SK-N-SH (cell line): ENCODE results near the gene MICB. TPM values are rescaled to one million over a fixed set of nuclear protein-coding genes. Genes with fewer than 3 reads are reported as not detected.

ENCODE experiments used
- CTCF ChIA-PET: fragments of 300-600, 350-600 bp; formaldehyde crosslinking; extraction: SDS; loops from one replicate; lab custom pipeline; 2021; lab: Yijun Ruan, JAX
- POLR2A ChIA-PET: fragments of 350-600 bp; sonication (Branson Sonifier 250); formaldehyde crosslinking; extraction: SDS; loops from one replicate; lab custom pipeline; 2020; ENCODE audit warnings: antibody characterized with exemption, inconsistent platforms; lab: Yijun Ruan, JAX
- DNase-seq: peaks from one replicate; pipeline ENCODE4 v3.0.0; 2012
- H2AFZ ChIP-seq: fragments of 200-600 bp; sonication (generic); 2 replicates; pipeline ENCODE4 v1.8.1; 2016; ENCODE audit warnings: antibody characterized with exemption, mild to moderate bottlenecking, low read depth
- H3F3A ChIP-seq: fragments of 200-600 bp; sonication (generic); replicated peaks from 2 replicates; pipeline ENCODE3; 2016; ENCODE audit warnings: antibody characterized with exemption, mild to moderate bottlenecking; ENCODE audit not compliant: insufficient read depth
- H3K27ac ChIP-seq, 2 experiments: fragments of 200-500 bp in 1 of 2; fragments of 200-600 bp in 1 of 2; sonication (Bioruptor generic) in 1 of 2; sonication (generic), shearing (Covaris generic) in 1 of 2; 2 replicates each; pipeline versions ENCODE4 v1.5.1 to v1.6.1; 2014 to 2016; ENCODE audit warnings: low read depth in 2 of 2, inconsistent platforms in 1 of 2, low read length in 1 of 2, mild to moderate bottlenecking in 1 of 2, mixed read lengths in 1 of 2
- H3K27me3 ChIP-seq: fragments of 200-600 bp; sonication (generic), shearing (Covaris generic); 2 replicates; pipeline ENCODE4 v1.6.1; 2016; ENCODE audit warnings: mixed run types; ENCODE audit not compliant: insufficient read depth
- H3K36me3 ChIP-seq, 2 experiments: fragments of 200-500 bp in 1 of 2; fragments of 200-600 bp in 1 of 2; sonication (Bioruptor generic) in 1 of 2; sonication (generic) in 1 of 2; replicated peaks in 1 of 2; 2 replicates each; pipeline versions ENCODE3 to v1.5.1; 2014 to 2016; ENCODE audit warnings: low read length in 1 of 2, mild to moderate bottlenecking in 1 of 2; ENCODE audit not compliant: insufficient read depth in 2 of 2, control insufficient read depth in 1 of 2
- H3K4me1 ChIP-seq, 2 experiments: fragments of 200-500 bp in 1 of 2; fragments of 200-600 bp in 1 of 2; sonication (Bioruptor generic) in 1 of 2; sonication (generic), shearing (Covaris generic) in 1 of 2; 2 replicates each; pipeline versions ENCODE4 v1.5.1 to v1.6.1; 2014 to 2016; ENCODE audit warnings: low read depth in 1 of 2, low read length in 1 of 2, mixed run types in 1 of 2; ENCODE audit not compliant: insufficient read depth in 2 of 2, control insufficient read depth in 1 of 2
- H3K4me2 ChIP-seq: fragments of 200-600 bp; sonication (generic), shearing (Covaris generic); 2 replicates; pipeline ENCODE4 v1.6.1; 2017; ENCODE audit warnings: mixed run types
- H3K4me3 ChIP-seq, 2 experiments: fragments of 200-500 bp in 1 of 2; fragments of 200-600 bp in 1 of 2; sonication (Bioruptor generic) in 1 of 2; sonication (generic), shearing (Covaris generic) in 1 of 2; 2 replicates each; pipeline versions ENCODE4 v1.5.1 to v1.8.1; 2014 to 2016; ENCODE audit warnings: low read depth in 2 of 2, inconsistent platforms in 1 of 2, low read length in 1 of 2, mild to moderate bottlenecking in 1 of 2, mixed read lengths in 1 of 2, moderate library complexity in 1 of 2
- H3K79me2 ChIP-seq: fragments of 200-600 bp; sonication (generic); 2 replicates; pipeline ENCODE4 v1.8.1; 2017; ENCODE audit warnings: mild to moderate bottlenecking; ENCODE audit not compliant: insufficient read depth
- H3K9ac ChIP-seq: fragments of 200-600 bp; sonication (generic); 2 replicates; pipeline ENCODE4 v1.6.1; 2017; ENCODE audit warnings: mixed run types
- H3K9me2 ChIP-seq: fragments of 200-600 bp; sonication (generic); 2 replicates; pipeline ENCODE4 v1.6.1; 2017; ENCODE audit warnings: mixed run types
- H3K9me3 ChIP-seq: fragments of 200-600 bp; sonication (generic); 2 replicates; pipeline ENCODE4 v1.6.1; 2017; ENCODE audit warnings: mixed run types, mild to moderate bottlenecking, moderate library complexity
- H4K20me1 ChIP-seq: fragments of 200-600 bp; sonication (generic); 2 replicates; pipeline ENCODE4 v1.6.1; 2017; ENCODE audit warnings: mild to moderate bottlenecking, mixed run types; ENCODE audit not compliant: insufficient read depth
- CTCF ChIP-seq: fragments of 200-600 bp; sonication (generic); IDR thresholded peaks from 2 replicates; pipeline ENCODE4 v1.6.1; 2017; ENCODE audit warnings: antibody characterized with exemption, mild to moderate bottlenecking, moderate library complexity
- ELF1 ChIP-seq: IDR thresholded peaks from 2 replicates; pipeline ENCODE4 v1.4.0; 2012
- FOXM1 ChIP-seq: IDR thresholded peaks from 2 replicates; pipeline ENCODE4 v1.4.0; 2012; ENCODE audit warnings: low read depth, mild to moderate bottlenecking
- GABPA ChIP-seq: IDR thresholded peaks from 2 replicates; pipeline ENCODE4 v1.4.0; 2012; ENCODE audit warnings: low read depth, mild to moderate bottlenecking
- GATA2 ChIP-seq: sonication (generic); formaldehyde crosslinking; IDR thresholded peaks from 2 replicates; pipeline ENCODE4 v1.5.0; 2020; ENCODE audit warnings: mild to moderate bottlenecking, missing genetic modification reagents
- IRF3 ChIP-seq: fragments of 150-350 bp; IDR thresholded peaks from 2 replicates; pipeline ENCODE4 v1.6.1; 2016; ENCODE audit warnings: mild to moderate bottlenecking, low read depth, low read length
- JUND ChIP-seq: IDR thresholded peaks from 2 replicates; pipeline ENCODE4 v1.4.0; 2012
- MXI1 ChIP-seq: IDR thresholded peaks from 2 replicates; pipeline ENCODE4 v1.6.1; 2012; ENCODE audit warnings: mild to moderate bottlenecking, low read depth, low read length, improper control_type of control experiment
- NRF1 ChIP-seq: IDR thresholded peaks from 2 replicates; pipeline ENCODE4 v1.6.1; 2012; ENCODE audit warnings: low read depth, mild to moderate bottlenecking, low read length
- RAD21 ChIP-seq: IDR thresholded peaks from 2 replicates; pipeline ENCODE4 v1.6.1; 2012; ENCODE audit warnings: mild to moderate bottlenecking, low read length
- REST ChIP-seq: IDR thresholded peaks from 2 replicates; pipeline ENCODE4 v1.6.1; 2012; ENCODE audit warnings: mild to moderate bottlenecking, low read depth, low read length, moderate library complexity
- RFX5 ChIP-seq: IDR thresholded peaks from 2 replicates; pipeline ENCODE4 v1.6.1; 2012; ENCODE audit warnings: mild to moderate bottlenecking, improper control_type of control experiment, low read length
- RXRA ChIP-seq: IDR thresholded peaks from 2 replicates; pipeline ENCODE4 v1.4.0; 2012; ENCODE audit warnings: low read depth, mild to moderate bottlenecking, borderline replicate concordance
- SIN3A ChIP-seq: IDR thresholded peaks from 2 replicates; pipeline ENCODE4 v1.6.1; 2012; ENCODE audit warnings: low read depth, mild to moderate bottlenecking, low read length, moderate library complexity, borderline replicate concordance
- TAF1 ChIP-seq: IDR thresholded peaks from 2 replicates; pipeline ENCODE4 v1.6.1; 2012; ENCODE audit warnings: low read depth, mild to moderate bottlenecking, low read length, moderate library complexity, borderline replicate concordance
- TCF12 ChIP-seq: IDR thresholded peaks from 2 replicates; pipeline ENCODE4 v1.4.0; 2012
- USF1 ChIP-seq: IDR thresholded peaks from 2 replicates; pipeline ENCODE4 v1.4.0; 2012; ENCODE audit warnings: low read depth, borderline replicate concordance
- WGBS: methylation state at CpG from one replicate; pipeline ENCODE4 v1.1.6; 2017; ENCODE audit warnings: low lambda C conversion rate; 5-methylcytosine and 5-hydroxymethylcytosine counted together
- polyA plus RNA-seq, 3 experiments: library from polyadenylated mRNA; depleted of rRNA; stranded (reverse); fragments of >200 nt; gene quantifications; 2 replicates each; pipeline ENCODE4 v1.2.3, GENCODE V29; 2012

MICB gene
- polyA plus RNA-seq, 1 of the 3 experiments (the other 2 are of a cell fraction): 9.7 TPM

- Histone ChIP-seq H3K9ac (no peak overlapping the region), H4K20me1 (peaks cover 86% of the 10 kb centered on the region), H3K4me3 (no peak overlapping the region), H3K27me3 (no peaks in the 10 kb centered on the region), H3K79me2 (peaks cover 66% of the 10 kb centered on the region), H3K27ac (no peak overlapping the region), H3K9me2 (no peaks in the 10 kb centered on the region), H3K36me3 (peaks cover 82 to 90% of the 10 kb centered on the region in 2 experiments), H3K4me2 (no peak overlapping the region), H2AFZ (no peak overlapping the region), H3F3A (peaks cover 17% of the 10 kb centered on the region), H3K4me1 (peaks cover 15 to 19% of the 10 kb centered on the region in 2 experiments; a peak in 3 of 4 replicates), H3K9me3 (no peaks in the 10 kb centered on the region)
- WGBS: 54% methylated on average over 2 of the region's 2 CpGs
- DNase-seq: no peak
- CTCF ChIA-PET: interaction anchor here (0.9 to 2.5 kb wide), 3 partner anchors 12 to 63 kb away, joined by 3 to 8 read pairs (median 6); partner anchors contain the start of gene NFKBIL1
- POLR2A ChIA-PET: no interaction called here
- no peak for TF ChIP-seq RFX5
- no peak for TF ChIP-seq MXI1
- TF ChIP-seq SIN3A: no peak
- TF ChIP-seq JUND: no peak
- TF ChIP-seq TAF1: no peak
- TF ChIP-seq REST: no peak
- no peak for TF ChIP-seq RXRA
- TF ChIP-seq RAD21: no peak
Measured at GRCh38 chr6:31535538-31536324, 37.8 kb downstream of the MICB start.

GRCh38 chr6:31538805-31539400 is 41.0 kb downstream of the MICB start:
- Histone ChIP-seq H3K4me1 (peaks cover 15 to 19% of the 10 kb centered on the region in 2 experiments; a peak in 3 of 4 replicates), H3K27me3 (no peaks in the 10 kb centered on the region), H3F3A (peaks cover 4% of the 10 kb centered on the region), H3K27ac (no peak overlapping the region), H4K20me1 (peaks cover 71% of the 10 kb centered on the region), H3K9ac (no peak overlapping the region), H3K9me3 (no peaks in the 10 kb centered on the region), H3K9me2 (no peaks in the 10 kb centered on the region), H3K36me3 (peaks cover 52 to 63% of the 10 kb centered on the region in 2 experiments), H2AFZ (no peak overlapping the region), H3K79me2 (peaks cover 79% of the 10 kb centered on the region), H3K4me3 (peak overlapping the region; percentile 74 to 91), H3K4me2 (peak overlapping the region; percentile 87)
- ChIA-PET POLR2A (interaction anchor here (0.7 kb wide), 1 partner anchor 8 kb away, joined by 4 read pairs; the partner anchor contains the start of genes ATP6V1G2 and NFKBIL1), CTCF (interaction anchor here (1.0 to 2.3 kb wide), 3 partner anchors 9 to 59 kb away, joined by 3 to 10 read pairs (median 3); partner anchors contain the start of genes MCCD1 and NFKBIL1)
- no peak for DNase-seq
- 56% methylated on average over 6 of the region's 6 CpGs for WGBS
- no peak for TF ChIP-seq GATA2 (CRISPR knock-in tag)
- TF ChIP-seq IRF3: no peak
- TF ChIP-seq GABPA: no peak
- TF ChIP-seq ELF1: no peak
- TF ChIP-seq NRF1: no peak
- no peak for TF ChIP-seq FOXM1
- TF ChIP-seq TCF12: no peak
- TF ChIP-seq USF1: no peak
- TF ChIP-seq CTCF: no peak
